GM12874 (cell line): ENCODE results near the gene NYAP2.

ENCODE experiments used
- TF ChIP-seq, protein P1 (sequence below): IDR thresholded peaks from 2 replicates; pipeline ENCODE4 v1.5.1; 2011; ENCODE audit warnings: low read depth, mild to moderate bottlenecking, control low read depth, low read length, moderate library complexity; ENCODE audit not compliant: insufficient read depth

The NYAP2 gene

DNA sequence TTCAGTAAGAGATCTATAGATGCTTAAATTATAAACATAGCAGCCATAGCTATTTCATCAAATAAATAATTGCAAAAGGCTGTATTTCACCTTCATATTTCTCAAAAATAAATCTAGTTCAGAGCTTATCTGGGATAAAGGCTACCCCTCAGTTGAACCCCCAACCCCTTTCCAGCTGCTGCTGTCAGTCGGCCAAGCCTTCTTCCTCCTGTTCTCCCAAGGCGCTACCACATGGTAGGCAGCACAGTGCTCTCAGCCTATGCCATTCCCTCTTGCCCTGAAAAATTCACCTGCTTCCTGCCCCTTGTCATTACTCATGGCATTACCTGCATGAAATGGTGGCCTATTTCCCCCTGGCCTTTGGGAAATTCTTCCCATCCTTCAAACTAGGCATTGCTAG is 136.5 kb downstream of the NYAP2 start:
- TF ChIP-seq, protein P1, sequence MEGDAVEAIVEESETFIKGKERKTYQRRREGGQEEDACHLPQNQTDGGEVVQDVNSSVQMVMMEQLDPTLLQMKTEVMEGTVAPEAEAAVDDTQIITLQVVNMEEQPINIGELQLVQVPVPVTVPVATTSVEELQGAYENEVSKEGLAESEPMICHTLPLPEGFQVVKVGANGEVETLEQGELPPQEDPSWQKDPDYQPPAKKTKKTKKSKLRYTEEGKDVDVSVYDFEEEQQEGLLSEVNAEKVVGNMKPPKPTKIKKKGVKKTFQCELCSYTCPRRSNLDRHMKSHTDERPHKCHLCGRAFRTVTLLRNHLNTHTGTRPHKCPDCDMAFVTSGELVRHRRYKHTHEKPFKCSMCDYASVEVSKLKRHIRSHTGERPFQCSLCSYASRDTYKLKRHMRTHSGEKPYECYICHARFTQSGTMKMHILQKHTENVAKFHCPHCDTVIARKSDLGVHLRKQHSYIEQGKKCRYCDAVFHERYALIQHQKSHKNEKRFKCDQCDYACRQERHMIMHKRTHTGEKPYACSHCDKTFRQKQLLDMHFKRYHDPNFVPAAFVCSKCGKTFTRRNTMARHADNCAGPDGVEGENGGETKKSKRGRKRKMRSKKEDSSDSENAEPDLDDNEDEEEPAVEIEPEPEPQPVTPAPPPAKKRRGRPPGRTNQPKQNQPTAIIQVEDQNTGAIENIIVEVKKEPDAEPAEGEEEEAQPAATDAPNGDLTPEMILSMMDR: no peak

DNA sequence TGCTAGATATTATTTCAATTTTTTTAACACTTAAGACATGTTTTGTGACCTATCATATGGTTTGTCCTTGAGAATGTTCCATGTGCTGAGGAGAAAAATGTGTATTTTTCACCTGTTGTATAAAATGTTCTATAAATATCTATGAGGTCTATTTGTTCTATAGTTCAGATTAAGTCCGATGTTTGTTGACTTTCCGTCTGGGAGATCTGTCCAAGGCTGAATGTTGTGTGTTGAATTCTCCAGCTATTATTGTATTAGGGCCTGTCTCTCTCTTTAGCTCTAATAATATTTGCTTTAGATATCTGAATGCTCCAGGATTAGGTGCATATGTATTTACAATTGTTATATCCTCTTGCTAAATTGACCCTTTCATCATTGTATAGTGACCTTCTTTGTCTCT is 144.1 kb downstream of the NYAP2 start:
- TF ChIP-seq, protein P1: no peak

DNA sequence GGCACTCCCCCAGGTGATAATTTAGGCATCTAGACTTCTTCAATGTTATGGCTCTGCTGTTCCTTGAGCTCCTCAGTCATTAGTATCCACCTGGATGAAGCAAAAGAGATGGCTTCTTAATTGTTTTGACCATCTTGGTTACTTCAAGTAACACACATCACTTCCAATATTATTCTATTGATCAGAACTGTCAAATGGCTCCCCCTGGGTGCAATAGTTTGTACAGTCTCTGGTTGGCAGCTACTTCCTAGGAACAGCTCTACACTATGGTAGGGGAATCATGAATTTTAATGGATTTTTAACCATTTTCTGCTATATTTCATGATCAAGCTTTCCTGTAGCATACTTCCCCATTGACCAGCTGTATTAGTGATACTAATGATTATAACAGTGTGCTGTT is 157.0 kb downstream of the NYAP2 start:
- TF ChIP-seq, protein P1: no peak

DNA sequence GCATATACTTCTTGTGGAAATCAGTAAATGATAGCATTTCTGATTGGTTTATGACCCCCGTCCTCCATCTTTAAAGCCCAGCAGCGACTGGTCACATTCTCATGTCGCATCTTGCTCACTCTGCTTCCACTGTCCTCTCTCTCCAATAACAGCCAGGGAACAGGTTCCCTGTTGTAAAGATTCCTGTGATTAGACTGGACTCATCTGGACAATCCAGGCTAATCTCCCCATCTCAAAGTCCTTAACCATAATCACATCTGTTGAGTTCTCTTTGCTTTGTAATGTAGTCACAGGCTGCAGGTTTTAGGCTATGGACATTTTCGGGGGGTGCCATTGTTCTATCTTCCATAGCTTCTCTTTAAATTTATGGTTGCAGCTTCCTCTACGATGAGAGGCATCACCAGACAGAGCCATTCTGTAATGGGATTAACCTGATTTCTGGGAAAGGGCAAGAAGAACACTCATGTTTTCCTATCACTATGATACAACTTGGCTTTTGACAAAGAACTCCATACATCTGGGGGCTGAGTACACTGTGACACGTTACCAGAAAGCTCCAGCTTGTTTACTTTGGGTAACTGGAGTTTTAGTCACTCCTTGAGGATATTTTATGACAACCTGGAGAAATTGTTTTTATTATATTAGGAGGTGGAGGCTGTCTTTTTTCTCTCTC is 159.0 kb downstream of the NYAP2 start:
- TF ChIP-seq, protein P1: no peak

DNA sequence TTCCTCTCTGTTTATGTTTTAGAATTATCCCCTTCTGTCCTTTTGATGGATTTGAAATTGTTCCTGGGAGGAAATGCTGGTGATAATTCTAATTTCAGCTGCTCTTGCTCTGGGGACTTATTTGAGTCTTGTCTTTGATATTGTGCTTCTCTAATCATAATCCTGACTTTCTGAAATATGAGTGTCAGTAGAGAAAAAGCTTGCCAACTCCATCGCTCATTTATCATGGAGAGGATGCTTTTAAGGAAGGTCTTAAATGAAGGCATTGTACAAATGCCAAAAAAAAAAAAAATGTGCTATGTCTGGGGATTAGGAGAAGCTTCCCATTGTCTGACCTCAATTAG is 159.5 kb downstream of the NYAP2 start:
- TF ChIP-seq, protein P1: no peak

DNA sequence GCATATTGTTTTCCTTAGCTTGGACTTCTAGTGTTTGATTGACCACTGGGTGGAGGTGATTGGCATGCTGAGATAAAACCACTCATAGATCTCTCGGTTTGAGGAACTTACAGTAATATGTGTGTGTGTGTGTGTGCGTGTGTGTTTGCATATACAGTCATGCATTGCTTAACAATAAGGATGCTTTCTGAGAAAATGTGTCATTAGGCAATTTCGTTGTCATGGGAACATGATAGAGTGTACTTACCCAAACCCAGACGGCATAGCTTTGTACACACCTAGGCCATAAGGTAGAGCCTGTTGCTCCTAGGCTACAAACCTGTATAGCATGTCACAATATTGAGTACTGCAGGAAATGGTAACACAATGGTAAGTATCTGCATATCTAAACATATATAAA is 167.3 kb downstream of the NYAP2 start:
- TF ChIP-seq, protein P1: no peak

DNA sequence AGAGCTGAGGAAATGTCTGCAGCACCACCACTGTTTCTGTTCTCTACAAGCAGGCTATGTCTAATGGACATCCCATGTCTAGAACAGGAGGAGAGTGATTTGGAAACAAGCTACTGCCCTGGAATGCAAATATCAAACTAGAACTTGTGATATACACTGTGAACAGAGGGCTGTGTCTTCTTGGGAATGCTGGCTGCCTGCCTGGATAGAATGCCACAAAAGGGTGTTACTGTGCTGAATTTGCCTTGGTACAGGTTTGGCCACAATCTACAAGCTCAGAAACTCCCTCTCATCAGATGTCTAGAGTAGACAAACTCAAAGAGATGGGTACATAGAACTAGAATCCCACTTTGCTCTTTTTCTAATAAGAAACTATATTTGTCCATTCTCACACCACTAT is 170.5 kb downstream of the NYAP2 start:
- TF ChIP-seq, protein P1: no peak
